Thyroid gland (tissue), 4 donors: ENCODE results near the gene STAT6. TPM values are rescaled to one million over a fixed set of nuclear protein-coding genes. Genes with fewer than 3 reads are reported as not detected.
A peak's percentile ranks its signal among the peaks of the same experiment; 100 is the strongest.
"Not testable (repeated sequence)": the region's sequence is repeated elsewhere in the genome, so short reads cannot be mapped to it uniquely, and the experiment has no call there.

Experiments
- DNase-seq, 2 donors: peaks; one replicate each; pipeline ENCODE4 v3.0.0-alpha.2; 2019
- H3K27ac ChIP-seq, 3 donors: fragments of 200-600 bp; sonication (generic); 1 replicate in 2 of 3; 2 replicates in 1 of 3; pipeline ENCODE4 v1.5.1; 2016 to 2019; ENCODE audit warnings: mild to moderate bottlenecking in 1 of 3, moderate library complexity in 1 of 3
- H3K27me3 ChIP-seq: fragments of 200-600 bp; sonication (generic); one replicate; pipeline ENCODE4 v1.5.1; 2019
- H3K36me3 ChIP-seq, 2 donors: fragments of 200-600 bp; sonication (generic); one replicate each; pipeline ENCODE4 v1.5.1; 2016 to 2019
- H3K4me1 ChIP-seq, 2 donors: fragments of 200-600 bp; sonication (generic); one replicate each; pipeline ENCODE4 v1.5.1; 2017 to 2019
- H3K4me3 ChIP-seq, 3 donors: fragments of 200-600 bp; sonication (generic); replicated peaks in 1 of 3; 1 replicate in 2 of 3; 2 replicates in 1 of 3; pipeline ENCODE4 v1.5.1; 2016; ENCODE audit warnings: mild to moderate bottlenecking in 1 of 3
- H3K9me3 ChIP-seq: fragments of 200-600 bp; sonication (generic); one replicate; pipeline ENCODE4 v1.5.1; 2017
- POLR2A ChIP-seq, 2 donors: fragments of 450-650 bp; IDR thresholded peaks; one replicate each; pipeline ENCODE4 v1.6.1; 2017; ENCODE audit warnings: antibody characterized with exemption in 2 of 2, mild to moderate bottlenecking in 2 of 2, moderate library complexity in 1 of 2
- WGBS, 2 donors: methylation state at CpG; one replicate each; pipeline ENCODE4 v1.1.5; 2017; 5-methylcytosine and 5-hydroxymethylcytosine counted together
- intact Hi-C: fragments of 100-400 bp; cut with DNase I; formaldehyde crosslinking; loops from one replicate; pipeline ENCODE4 v1.15.1; 2023
- total RNA-seq, 4 donors: library from RNA; depleted of rRNA; stranded (reverse); fragments of >200 nt; gene quantifications; one replicate each; pipeline ENCODE4 v1.2.3, GENCODE V29; 2016
- TF ChIP-seq, protein P1 (sequence below), 6 experiments: fragments of 200-600 bp in 3 of 6; fragments of 450-650 bp in 3 of 6; sonication (generic) in 3 of 6; IDR thresholded peaks; one replicate each; pipeline ENCODE4 v1.5.1; 2016 to 2019; ENCODE audit warnings: antibody characterized with exemption in 6 of 6, mild to moderate bottlenecking in 2 of 6, inconsistent platforms in 1 of 6, moderate library complexity in 1 of 6

The STAT6 gene
- total RNA-seq, 4 donors from 2014 or later = 79.0 to 144 (median 89.8) TPM

DNA sequence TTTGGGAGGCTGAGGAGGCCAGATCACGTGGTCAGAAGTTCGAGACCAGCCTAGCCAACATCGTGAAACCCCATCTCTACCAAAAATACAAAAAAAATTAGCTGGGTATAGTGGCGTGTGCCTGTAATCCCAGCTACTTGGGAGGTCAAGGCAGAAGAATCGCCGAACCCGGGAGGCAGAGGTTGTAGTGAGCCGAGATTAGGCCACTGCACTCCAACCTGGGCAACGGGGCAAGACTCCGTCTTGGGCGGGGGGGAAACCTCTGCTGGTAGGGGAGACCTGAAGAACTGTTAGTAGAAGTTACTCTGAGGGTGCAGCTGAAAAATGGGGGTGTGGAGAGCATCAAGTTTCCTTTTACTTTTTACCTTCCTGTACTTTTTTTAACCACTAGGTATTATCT, 14.9 kb upstream of the STAT6 start:
- H3K9me3 ChIP-seq = no peaks in the 10 kb centered on the region
- no peak for TF ChIP-seq POLR2A (IDR thresholded peaks at IDR 0.05)
- TF ChIP-seq, protein P1, sequence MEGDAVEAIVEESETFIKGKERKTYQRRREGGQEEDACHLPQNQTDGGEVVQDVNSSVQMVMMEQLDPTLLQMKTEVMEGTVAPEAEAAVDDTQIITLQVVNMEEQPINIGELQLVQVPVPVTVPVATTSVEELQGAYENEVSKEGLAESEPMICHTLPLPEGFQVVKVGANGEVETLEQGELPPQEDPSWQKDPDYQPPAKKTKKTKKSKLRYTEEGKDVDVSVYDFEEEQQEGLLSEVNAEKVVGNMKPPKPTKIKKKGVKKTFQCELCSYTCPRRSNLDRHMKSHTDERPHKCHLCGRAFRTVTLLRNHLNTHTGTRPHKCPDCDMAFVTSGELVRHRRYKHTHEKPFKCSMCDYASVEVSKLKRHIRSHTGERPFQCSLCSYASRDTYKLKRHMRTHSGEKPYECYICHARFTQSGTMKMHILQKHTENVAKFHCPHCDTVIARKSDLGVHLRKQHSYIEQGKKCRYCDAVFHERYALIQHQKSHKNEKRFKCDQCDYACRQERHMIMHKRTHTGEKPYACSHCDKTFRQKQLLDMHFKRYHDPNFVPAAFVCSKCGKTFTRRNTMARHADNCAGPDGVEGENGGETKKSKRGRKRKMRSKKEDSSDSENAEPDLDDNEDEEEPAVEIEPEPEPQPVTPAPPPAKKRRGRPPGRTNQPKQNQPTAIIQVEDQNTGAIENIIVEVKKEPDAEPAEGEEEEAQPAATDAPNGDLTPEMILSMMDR (IDR thresholded peaks at IDR 0.05) = no peak
- no peaks in the 10 kb centered on the region for H3K27me3 ChIP-seq
- WGBS, 2 donors = 91 to 93% methylated on average over 11 of the region's 11 CpGs
- intact Hi-C loops = no loop called here
- H3K4me1 ChIP-seq = peaks cover 14 to 21% of the 10 kb centered on the region in 2 donors
- no peak for DNase-seq
- no peak overlapping the region for H3K27ac ChIP-seq
- H3K36me3 ChIP-seq = no peaks in the 10 kb centered on the region
- no peak overlapping the region for H3K4me3 ChIP-seq

- H3K27ac ChIP-seq = no peak overlapping the region
- 16 to 19% methylated on average over 10 of the region's 10 CpGs for WGBS, 2 donors
- no peaks in the 10 kb centered on the region for H3K27me3 ChIP-seq
- TF ChIP-seq, protein P1 (IDR thresholded peaks at IDR 0.05) = peak; percentile 83 to 98 (median 88)
- no peak for TF ChIP-seq POLR2A (IDR thresholded peaks at IDR 0.05)
- no peaks in the 10 kb centered on the region for H3K36me3 ChIP-seq
- intact Hi-C loops = loop anchor here (2.0 kb wide), 1 partner anchor 58 kb away; no protein-coding TSS in a partner anchor
- H3K4me1 ChIP-seq = peaks cover 10 to 16% of the 10 kb centered on the region in 2 donors
- DNase-seq = peak; percentile 69 to 72
- H3K4me3 ChIP-seq = no peak overlapping the region
- no peaks in the 10 kb centered on the region for H3K9me3 ChIP-seq
Observed at GRCh38 chr12:57124261-57124877, 13.2 kb upstream of the STAT6 start.

DNA sequence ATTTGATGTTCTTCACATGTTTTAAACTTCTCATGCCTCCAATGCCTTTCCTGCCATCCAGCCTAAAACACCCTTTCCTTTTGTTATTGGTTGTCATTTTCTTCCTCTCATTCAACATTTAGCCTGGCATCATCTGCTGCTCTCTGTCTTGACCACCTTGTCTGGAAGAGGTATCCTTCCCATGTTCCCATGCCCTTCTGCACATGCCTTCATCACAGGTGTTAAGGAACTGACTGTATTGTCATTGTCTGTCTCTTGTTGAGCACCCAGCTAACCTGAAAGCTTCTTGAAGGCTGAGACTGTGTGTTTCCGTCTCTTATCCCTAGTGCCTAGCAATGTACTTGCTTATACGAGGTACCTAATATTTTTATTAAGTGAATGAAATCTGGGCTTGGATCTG, 12.7 kb upstream of the STAT6 start:
- Histone ChIP-seq H3K27ac (no peak overlapping the region), H3K9me3 (no peaks in the 10 kb centered on the region), H3K27me3 (no peaks in the 10 kb centered on the region), H3K36me3 (no peaks in the 10 kb centered on the region), H3K4me1 (peaks cover 8 to 10% of the 10 kb centered on the region in 2 donors), H3K4me3 (no peak overlapping the region)
- no peak for DNase-seq
- 43 to 48% methylated on average over 2 of the region's 2 CpGs for WGBS, 2 donors
- intact Hi-C loops = loop anchor here (2.0 kb wide), 1 partner anchor 59 kb away; no protein-coding TSS in a partner anchor
- no peak for TF ChIP-seq POLR2A (IDR thresholded peaks at IDR 0.05)

- intact Hi-C loops, H3K9me3 ChIP-seq, H3K4me3 ChIP-seq, H3K36me3 ChIP-seq, H3K27ac ChIP-seq, H3K27me3 ChIP-seq, H3K4me1 ChIP-seq, DNase-seq: not testable (repeated sequence)
- WGBS, 2 donors = 93 to 96% methylated on average over 11 of the region's 11 CpGs
Observed at GRCh38 chr12:57120718-57121117, 9.6 kb upstream of the STAT6 start.

GRCh38 chr12:57119294-57120085, 8.3 kb upstream of the STAT6 start:
- Histone ChIP-seq H3K4me1 (no peaks in the 10 kb centered on the region), H3K27me3 (no peaks in the 10 kb centered on the region), H3K27ac (no peak overlapping the region), H3K4me3 (no peak overlapping the region), H3K9me3 (no peaks in the 10 kb centered on the region), H3K36me3 (no peaks in the 10 kb centered on the region)
- 89 to 92% methylated on average over 5 of the region's 5 CpGs for WGBS, 2 donors
- no peak for DNase-seq
- intact Hi-C loops = loop anchor here (10.0 kb wide), 1 partner anchor 115 kb away; the partner anchor contains the start of gene ZBTB39
- TF ChIP-seq, protein P1 (IDR thresholded peaks at IDR 0.05) = no peak
- TF ChIP-seq POLR2A (IDR thresholded peaks at IDR 0.05) = no peak
